GM12865 (cell line): ENCODE data around the gene VWA5A.

Experiments used
- DNase-seq: peaks from one replicate; pipeline ENCODE4 v3.0.0; 2010; ENCODE audit warnings: low read depth
- H3K4me3 ChIP-seq: 2 replicates; pipeline ENCODE4 v1.5.1; 2011; ENCODE audit warnings: mild to moderate bottlenecking, low read depth, low read length, control low read depth
- TF ChIP-seq, protein P1 (sequence below): IDR thresholded peaks from 2 replicates; pipeline ENCODE4 v1.5.1; 2011; ENCODE audit warnings: low read length, control low read depth, low read depth, inconsistent platforms; ENCODE audit not compliant: insufficient read depth; ENCODE audit errors: missing control alignments

Gene VWA5A

DNA sequence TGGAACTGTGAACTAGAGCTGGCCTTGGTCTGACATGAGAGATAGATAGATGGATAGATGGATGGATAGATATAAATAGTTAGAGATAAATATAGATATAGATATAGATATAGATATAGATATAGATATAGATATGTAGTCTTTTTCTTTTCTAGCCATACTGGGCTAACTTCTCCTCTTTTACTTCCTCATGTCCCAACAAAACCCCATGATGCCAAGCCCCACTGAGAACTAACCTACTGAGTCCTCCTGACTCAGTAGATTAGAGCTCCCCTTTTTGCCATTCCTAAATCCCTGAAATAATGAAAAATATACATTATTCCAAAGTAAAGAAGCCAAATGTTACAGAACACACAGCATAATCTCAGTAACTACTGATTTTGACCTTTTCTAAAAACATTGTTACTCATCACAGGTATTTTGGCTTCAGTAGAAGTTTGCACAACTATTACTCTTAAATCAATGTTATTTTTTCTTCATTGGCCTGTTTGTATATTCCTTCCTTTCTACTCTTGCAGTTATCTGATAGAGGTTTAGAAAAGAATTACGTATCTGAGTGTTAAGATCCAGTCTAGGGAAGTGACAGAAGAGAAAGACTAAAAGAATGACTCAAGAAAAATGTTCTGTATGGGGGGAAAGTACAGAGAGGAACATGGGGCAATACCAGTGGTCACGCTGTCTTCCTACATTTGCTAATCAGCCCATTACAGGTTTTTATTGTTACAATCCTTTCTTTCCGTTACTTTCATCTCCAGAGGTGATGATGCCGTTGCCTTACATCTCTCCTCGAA lies 61.9 kb downstream of the VWA5A start:
- no peak overlapping the region for H3K4me3 ChIP-seq
- TF ChIP-seq, protein P1, sequence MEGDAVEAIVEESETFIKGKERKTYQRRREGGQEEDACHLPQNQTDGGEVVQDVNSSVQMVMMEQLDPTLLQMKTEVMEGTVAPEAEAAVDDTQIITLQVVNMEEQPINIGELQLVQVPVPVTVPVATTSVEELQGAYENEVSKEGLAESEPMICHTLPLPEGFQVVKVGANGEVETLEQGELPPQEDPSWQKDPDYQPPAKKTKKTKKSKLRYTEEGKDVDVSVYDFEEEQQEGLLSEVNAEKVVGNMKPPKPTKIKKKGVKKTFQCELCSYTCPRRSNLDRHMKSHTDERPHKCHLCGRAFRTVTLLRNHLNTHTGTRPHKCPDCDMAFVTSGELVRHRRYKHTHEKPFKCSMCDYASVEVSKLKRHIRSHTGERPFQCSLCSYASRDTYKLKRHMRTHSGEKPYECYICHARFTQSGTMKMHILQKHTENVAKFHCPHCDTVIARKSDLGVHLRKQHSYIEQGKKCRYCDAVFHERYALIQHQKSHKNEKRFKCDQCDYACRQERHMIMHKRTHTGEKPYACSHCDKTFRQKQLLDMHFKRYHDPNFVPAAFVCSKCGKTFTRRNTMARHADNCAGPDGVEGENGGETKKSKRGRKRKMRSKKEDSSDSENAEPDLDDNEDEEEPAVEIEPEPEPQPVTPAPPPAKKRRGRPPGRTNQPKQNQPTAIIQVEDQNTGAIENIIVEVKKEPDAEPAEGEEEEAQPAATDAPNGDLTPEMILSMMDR: no peak

DNA sequence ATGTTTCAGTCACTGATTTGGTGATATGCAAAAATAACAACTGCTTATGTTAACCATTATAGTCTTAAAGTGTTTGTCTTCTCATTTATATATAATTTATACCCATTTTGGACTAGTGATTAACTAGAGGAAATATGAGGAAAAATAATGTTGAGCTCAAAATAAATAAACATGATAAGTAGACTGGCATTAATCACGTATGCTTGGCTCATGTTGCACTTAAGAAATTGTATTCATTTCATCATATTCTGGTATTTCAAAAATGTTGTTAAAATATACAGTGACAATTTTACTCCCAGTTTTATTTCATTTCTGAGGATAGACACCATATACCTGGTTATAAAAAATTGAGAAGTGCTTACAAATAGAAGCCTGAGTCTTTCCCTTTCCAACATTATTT lies 64.1 kb downstream of the VWA5A start:
- no peak for DNase-seq
- no peak overlapping the region for H3K4me3 ChIP-seq
- TF ChIP-seq, protein P1: no peak

More for the DNA sequence above, 61.9 kb downstream of the VWA5A start:
- no peak for DNase-seq

DNA sequence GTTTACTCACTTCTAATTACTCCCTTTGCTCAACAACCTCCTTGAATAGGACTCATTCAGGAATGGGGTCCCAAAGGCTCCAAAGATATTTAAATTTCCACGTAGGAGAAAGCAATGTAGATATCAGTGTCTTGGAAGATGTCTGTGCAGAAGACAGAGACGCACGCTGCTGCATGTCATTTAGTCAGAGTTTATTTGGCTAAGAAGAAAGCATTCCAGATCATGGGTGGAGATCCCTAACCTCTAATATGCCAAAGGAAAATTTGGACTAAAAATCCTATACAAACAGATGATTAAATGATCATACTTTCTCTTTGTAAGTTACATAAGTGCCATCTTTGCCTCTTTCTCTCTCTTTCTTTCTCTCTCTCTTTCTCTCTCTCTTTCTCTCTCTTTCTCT lies 67.8 kb downstream of the VWA5A start, which contains the start of gene OR10D3:
Gene OR10D3, plus strand, starts transcription at position 278 of the 400 bp plus-strand sequence. CDS start 1,925 bp downstream, outside the sequence.
- DNase-seq: no peak
- H3K4me3 ChIP-seq: no peak within 1 kb of the TSS

DNA sequence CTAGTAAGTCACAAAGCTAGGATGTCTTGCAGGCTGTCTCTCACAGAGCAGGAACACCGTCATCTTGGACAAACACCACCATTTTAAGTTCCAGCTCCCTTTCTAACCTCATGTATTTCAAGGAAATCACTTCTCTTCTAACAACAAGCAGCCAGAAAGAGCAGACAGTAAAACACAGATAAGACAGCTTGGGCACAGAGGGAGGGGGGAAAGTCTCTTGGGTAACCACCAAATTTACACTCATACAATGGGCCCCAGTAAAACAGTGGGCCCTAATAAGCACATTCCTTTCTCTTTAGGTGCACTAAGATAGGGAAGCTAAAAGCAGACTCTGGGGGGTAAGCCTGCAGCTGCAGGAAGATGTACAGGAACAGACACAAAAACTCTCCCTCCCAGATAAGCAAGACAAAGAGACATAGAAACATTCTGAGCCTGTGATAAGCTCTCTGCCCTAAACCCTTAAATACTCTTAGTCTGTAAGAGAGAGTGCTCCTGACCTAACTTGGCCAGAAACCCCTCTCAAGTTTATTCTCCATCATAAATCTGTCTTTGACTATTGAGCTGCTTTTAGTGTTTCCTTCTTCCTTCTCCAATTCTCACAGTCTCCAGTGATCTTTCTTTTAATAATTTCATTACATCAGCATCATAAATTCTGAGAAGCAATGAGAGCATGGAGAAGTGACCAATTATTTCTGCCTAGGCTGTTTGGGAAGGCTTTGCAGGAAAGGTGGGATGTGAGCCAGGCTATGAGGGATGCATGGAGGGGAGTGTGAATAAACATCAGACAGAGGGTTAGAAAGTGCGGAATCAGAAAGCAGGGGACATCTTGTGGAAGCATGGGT lies 75.3 kb downstream of the VWA5A start:
- H3K4me3 ChIP-seq: no peak overlapping the region
- DNase-seq: no peak
- TF ChIP-seq, protein P1: no peak

More for the DNA sequence above, 67.8 kb downstream of the VWA5A start, which contains the start of gene OR10D3:
- TF ChIP-seq, protein P1: no peak

DNA sequence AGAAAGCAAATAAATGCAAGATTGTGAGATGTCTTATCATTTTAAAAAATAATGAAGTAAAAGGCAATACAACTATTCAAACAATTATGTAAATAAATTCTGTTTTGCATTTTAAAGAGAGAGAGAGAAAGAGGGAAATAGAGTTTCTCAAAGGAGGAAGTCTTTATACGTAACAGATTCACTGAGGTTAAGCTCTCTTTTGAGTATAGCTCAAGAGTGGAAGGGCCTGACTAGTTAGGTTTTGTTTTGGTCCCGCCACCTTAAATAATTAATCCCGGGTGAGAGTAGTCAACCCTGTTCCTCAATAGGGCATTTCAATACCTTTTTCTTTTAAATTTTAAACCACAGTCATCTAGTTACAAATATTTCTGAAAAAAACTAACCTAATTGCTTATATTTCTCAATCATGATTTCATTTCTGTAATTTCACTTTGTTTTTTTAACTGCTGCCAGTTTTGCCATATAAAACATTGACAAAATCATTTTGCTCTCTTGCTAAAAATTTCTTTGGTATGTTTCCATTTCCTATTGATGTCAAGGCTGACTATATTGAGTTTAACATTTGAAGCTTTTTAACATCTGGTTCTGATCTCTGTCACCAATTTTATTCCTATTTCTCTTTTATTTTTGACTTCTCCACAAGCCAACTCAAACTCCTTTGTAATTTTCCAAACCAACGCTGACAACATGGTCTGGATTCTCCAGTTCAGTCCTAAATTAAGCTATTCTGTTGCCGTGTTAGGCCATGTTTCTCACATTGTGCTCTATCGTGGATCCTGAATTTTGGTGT lies 78.2 kb downstream of the VWA5A start:
- TF ChIP-seq, protein P1: no peak
- H3K4me3 ChIP-seq: no peak overlapping the region
- DNase-seq: no peak
